KMS-11 (cell line): ENCODE measurements around the gene MYO9A.
A peak's percentile ranks its signal among the peaks of the same experiment; 100 is the strongest.
"Not testable (repeated sequence)": the region's sequence is repeated elsewhere in the genome, so short reads cannot be mapped to it uniquely, and the experiment has no call there.

Source experiments
- H2AFZ ChIP-seq: fragments of 200-600 bp; sonication (generic); 2 replicates; pipeline ENCODE4 v1.6.1; 2016; ENCODE audit warnings: antibody characterized with exemption, mixed run types, low read depth
- H3K27ac ChIP-seq: fragments of 200-600 bp; sonication (generic); 2 replicates; pipeline ENCODE4 v1.6.1; 2016; ENCODE audit warnings: mild to moderate bottlenecking, mixed run types
- H3K27me3 ChIP-seq: fragments of 200-600 bp; sonication (generic); 2 replicates; pipeline ENCODE4 v1.6.1; 2017; ENCODE audit warnings: mild to moderate bottlenecking, low read depth, mixed run types, moderate library complexity; ENCODE audit not compliant: insufficient read depth
- H3K36me3 ChIP-seq: fragments of 200-600 bp; sonication (generic); 2 replicates; pipeline ENCODE4 v1.6.1; 2017; ENCODE audit warnings: mild to moderate bottlenecking, mixed run types; ENCODE audit not compliant: insufficient read depth
- H3K4me1 ChIP-seq: fragments of 200-600 bp; sonication (generic); 2 replicates; pipeline ENCODE4 v1.6.1; 2016; ENCODE audit warnings: mild to moderate bottlenecking, low read depth, mixed run types; ENCODE audit not compliant: poor library complexity, severe bottlenecking
- H3K4me2 ChIP-seq: fragments of 200-600 bp; sonication (generic); 2 replicates; pipeline ENCODE4 v1.7.0; 2016; ENCODE audit warnings: mild to moderate bottlenecking, mixed run types
- H3K4me3 ChIP-seq: fragments of 200-600 bp; sonication (generic); IDR thresholded peaks from 2 replicates; pipeline ENCODE4 v1.6.1; 2017; ENCODE audit warnings: low read depth, low read length, mixed read lengths; ENCODE audit not compliant: insufficient read depth
- H3K79me2 ChIP-seq: fragments of 200-600 bp; sonication (generic); 2 replicates; pipeline ENCODE4 v1.6.1; 2016; ENCODE audit warnings: low read depth, mixed run types; ENCODE audit not compliant: insufficient read depth
- H3K9ac ChIP-seq: fragments of 200-600 bp; sonication (generic); 2 replicates; pipeline ENCODE4 v1.6.1; 2016; ENCODE audit warnings: mild to moderate bottlenecking, mixed run types
- H4K20me1 ChIP-seq: fragments of 200-600 bp; sonication (generic); 2 replicates; pipeline ENCODE4 v1.6.1; 2016; ENCODE audit warnings: mild to moderate bottlenecking, mixed run types; ENCODE audit not compliant: insufficient read depth
- TF ChIP-seq, protein P1 (sequence below): fragments of 200-600 bp; sonication (generic); conservative IDR thresholded peaks from 2 replicates; pipeline ENCODE4 v1.6.1; 2017; ENCODE audit warnings: low read depth, mild to moderate bottlenecking, antibody characterized with exemption, low read length, moderate library complexity, mixed read lengths

MYO9A gene

DNA sequence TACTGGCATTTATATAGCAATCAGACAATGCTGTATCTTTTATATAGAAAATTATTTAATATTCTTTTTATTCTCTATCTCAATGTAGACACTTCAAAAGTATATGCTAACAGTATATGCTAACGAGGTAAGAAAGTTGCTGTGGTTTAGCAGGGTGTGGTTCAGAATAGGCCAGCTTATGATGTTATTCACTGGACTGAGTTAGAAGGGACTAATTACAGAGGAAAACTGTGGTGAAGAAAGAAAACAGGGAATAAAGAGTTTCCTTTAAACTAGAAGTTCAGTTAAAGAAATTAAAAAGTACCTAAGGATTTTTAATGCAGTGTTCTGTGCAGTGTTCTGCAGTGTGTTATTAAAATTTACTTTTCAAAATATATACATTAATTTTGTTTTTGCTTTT lies 59.4 kb downstream of the MYO9A start:
- no peaks in the 10 kb centered on the region for H4K20me1 ChIP-seq
- peaks cover 13% of the 10 kb centered on the region for H3K4me1 ChIP-seq
- H3K79me2 ChIP-seq: no peaks in the 10 kb centered on the region
- no peak overlapping the region for H3K4me3 ChIP-seq
- no peak overlapping the region for H3K27ac ChIP-seq
- H2AFZ ChIP-seq: no peak overlapping the region
- no peaks in the 10 kb centered on the region for H3K27me3 ChIP-seq
- H3K9ac ChIP-seq: no peak overlapping the region
- TF ChIP-seq, protein P1, sequence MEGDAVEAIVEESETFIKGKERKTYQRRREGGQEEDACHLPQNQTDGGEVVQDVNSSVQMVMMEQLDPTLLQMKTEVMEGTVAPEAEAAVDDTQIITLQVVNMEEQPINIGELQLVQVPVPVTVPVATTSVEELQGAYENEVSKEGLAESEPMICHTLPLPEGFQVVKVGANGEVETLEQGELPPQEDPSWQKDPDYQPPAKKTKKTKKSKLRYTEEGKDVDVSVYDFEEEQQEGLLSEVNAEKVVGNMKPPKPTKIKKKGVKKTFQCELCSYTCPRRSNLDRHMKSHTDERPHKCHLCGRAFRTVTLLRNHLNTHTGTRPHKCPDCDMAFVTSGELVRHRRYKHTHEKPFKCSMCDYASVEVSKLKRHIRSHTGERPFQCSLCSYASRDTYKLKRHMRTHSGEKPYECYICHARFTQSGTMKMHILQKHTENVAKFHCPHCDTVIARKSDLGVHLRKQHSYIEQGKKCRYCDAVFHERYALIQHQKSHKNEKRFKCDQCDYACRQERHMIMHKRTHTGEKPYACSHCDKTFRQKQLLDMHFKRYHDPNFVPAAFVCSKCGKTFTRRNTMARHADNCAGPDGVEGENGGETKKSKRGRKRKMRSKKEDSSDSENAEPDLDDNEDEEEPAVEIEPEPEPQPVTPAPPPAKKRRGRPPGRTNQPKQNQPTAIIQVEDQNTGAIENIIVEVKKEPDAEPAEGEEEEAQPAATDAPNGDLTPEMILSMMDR: no peak
- no peaks in the 10 kb centered on the region for H3K36me3 ChIP-seq
- no peak overlapping the region for H3K4me2 ChIP-seq

DNA sequence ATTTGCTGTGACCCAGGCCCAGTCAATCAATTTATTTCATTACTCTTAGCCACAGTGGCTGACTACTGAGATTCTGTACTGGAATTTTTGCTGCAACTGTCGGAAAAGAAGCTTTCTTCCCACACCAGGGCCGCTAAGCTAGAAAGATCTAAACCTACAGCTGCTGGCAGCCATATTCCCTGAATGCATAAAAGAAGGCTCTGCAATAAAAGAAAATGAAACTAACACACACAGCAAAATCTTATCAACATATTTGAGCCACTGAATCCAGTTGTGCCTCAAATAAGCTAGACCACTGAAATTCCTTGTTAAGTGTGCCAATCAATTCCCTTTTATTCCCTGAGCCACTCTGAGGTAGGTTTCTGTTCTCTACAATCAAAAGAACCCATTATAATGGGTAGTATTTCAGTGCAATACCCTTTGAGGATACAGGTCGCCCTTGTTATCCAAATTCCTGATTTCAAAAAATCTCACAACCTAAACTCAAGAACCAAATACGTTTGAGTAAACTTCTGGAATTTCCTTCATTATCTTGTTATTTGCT lies 60.3 kb downstream of the MYO9A start:
- Histone ChIP-seq H3K27ac (no peak overlapping the region), H3K79me2 (no peaks in the 10 kb centered on the region), H3K4me3 (no peak overlapping the region), H3K4me1 (peaks cover 13% of the 10 kb centered on the region), H3K36me3 (no peaks in the 10 kb centered on the region), H3K27me3 (no peaks in the 10 kb centered on the region), H3K4me2 (peak overlapping the region; percentile 2; the same call in 1 of the 2 replicates), H4K20me1 (no peaks in the 10 kb centered on the region), H3K9ac (no peak overlapping the region), H2AFZ (no peak overlapping the region)
- TF ChIP-seq, protein P1: no peak

DNA sequence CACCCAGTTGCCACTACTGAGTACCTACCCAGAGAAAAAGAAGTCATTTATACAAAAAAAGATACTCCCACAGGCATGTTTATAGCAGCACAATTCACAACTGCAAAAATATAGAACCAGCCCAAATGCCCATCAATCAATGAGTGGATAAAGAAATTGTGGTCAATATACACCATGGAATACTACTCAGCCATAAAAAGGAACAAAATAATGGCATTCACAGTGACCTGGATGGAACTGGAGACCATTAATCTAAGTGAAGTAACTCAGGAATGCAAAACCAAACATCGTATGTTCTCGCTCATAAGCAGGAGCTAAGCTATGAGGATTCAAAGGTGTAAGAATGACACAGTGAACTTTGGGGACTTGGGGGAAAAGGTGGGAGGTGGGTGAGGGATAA lies 61.7 kb downstream of the MYO9A start:
- H3K4me1 ChIP-seq: peaks cover 13% of the 10 kb centered on the region

DNA sequence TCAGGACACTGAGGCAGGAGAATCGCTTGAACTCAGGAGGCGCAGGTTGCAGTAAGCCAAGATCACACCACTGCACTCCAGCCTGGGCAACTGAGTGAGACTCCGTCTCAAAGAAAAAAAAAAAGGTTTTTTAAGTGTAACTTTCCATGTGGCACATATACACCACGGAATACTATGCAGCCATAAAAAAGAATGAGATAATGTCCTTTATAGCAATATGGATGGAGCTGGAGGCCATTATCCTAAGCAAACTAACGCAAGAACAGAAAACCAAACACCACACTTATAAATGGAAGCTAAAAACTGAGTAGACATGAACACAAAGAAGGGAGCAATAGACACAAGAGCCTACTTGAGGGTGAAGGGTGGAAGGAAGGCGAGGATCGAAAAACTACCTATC lies 64.7 kb downstream of the MYO9A start:
- H3K9ac ChIP-seq, H3K27ac ChIP-seq, H4K20me1 ChIP-seq, H3K27me3 ChIP-seq, H2AFZ ChIP-seq, H3K4me3 ChIP-seq, H3K36me3 ChIP-seq, H3K4me2 ChIP-seq, H3K79me2 ChIP-seq: not testable (repeated sequence)
- H3K4me1 ChIP-seq: peaks cover 13% of the 10 kb centered on the region

More for the DNA sequence above, 61.7 kb downstream of the MYO9A start:
- H2AFZ ChIP-seq, H3K4me2 ChIP-seq, H3K27me3 ChIP-seq, H4K20me1 ChIP-seq, H3K27ac ChIP-seq, H3K9ac ChIP-seq, H3K79me2 ChIP-seq, H3K36me3 ChIP-seq, H3K4me3 ChIP-seq: not testable (repeated sequence)

DNA sequence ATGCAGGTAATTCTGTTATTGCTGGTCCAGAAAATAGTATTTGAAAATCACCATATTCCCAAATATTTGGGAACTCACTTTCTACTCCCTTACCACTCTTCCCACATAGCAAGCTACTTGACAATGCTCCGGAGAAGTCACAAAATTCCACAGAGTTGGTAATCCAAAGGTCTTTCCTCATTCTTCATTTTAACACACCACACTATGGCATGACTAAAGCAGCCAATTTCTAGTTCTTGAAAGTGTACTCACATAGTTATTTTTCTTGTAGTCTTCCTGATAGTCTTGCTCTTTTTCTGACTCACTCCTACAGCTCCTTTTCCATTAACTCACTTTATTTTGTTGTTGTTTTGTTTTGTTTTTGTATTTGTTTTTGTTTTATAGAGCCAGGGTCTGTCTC lies 67.2 kb downstream of the MYO9A start:
- TF ChIP-seq, protein P1: no peak
- Histone ChIP-seq H3K4me3 (no peak overlapping the region), H2AFZ (no peak overlapping the region), H3K36me3 (no peaks in the 10 kb centered on the region), H4K20me1 (no peaks in the 10 kb centered on the region), H3K4me2 (no peak overlapping the region), H3K27me3 (no peaks in the 10 kb centered on the region), H3K79me2 (no peaks in the 10 kb centered on the region), H3K4me1 (no peaks in the 10 kb centered on the region), H3K9ac (no peak overlapping the region), H3K27ac (no peak overlapping the region)
